Neural cell (in vitro differentiated cells): Measurements from ENCODE around the gene MYO1G. TPM values are rescaled to one million over a fixed set of nuclear protein-coding genes. Genes with fewer than 3 reads are reported as not detected.

Experiments
- H2AFZ ChIP-seq: fragments of 200-600, 300-800 bp; sonication (generic), shearing (Covaris generic); 2 replicates; pipeline ENCODE4 v1.6.0; 2014; ENCODE audit warnings: low read depth, mild to moderate bottlenecking, antibody characterized with exemption, low read length, moderate library complexity
- H3F3A ChIP-seq: fragments of 200-600 bp; shearing (Covaris generic); 2 replicates; pipeline ENCODE4 v1.6.1; 2016; ENCODE audit warnings: mild to moderate bottlenecking, moderate library complexity, mixed read lengths, antibody characterized with exemption, low read length; ENCODE audit not compliant: insufficient read depth, poor library complexity, severe bottlenecking
- H3K27ac ChIP-seq: fragments of 200-600, 300-800 bp; sonication (generic), shearing (Covaris generic); 2 replicates; pipeline ENCODE4 v1.5.1; 2014; ENCODE audit warnings: mild to moderate bottlenecking, low read length, moderate library complexity
- H3K27me3 ChIP-seq: fragments of 300-800, 200-600 bp; sonication (generic), shearing (Covaris generic); 2 replicates; pipeline ENCODE4 v1.6.0; 2014; ENCODE audit warnings: mild to moderate bottlenecking, low read depth, low read length, moderate library complexity; ENCODE audit not compliant: insufficient read depth
- H3K36me3 ChIP-seq: fragments of 300-800, 200-600 bp; sonication (generic), shearing (Covaris generic); 2 replicates; pipeline ENCODE4 v1.5.1; 2014; ENCODE audit warnings: mild to moderate bottlenecking, antibody characterized with exemption, low read length, moderate library complexity; ENCODE audit not compliant: insufficient read depth
- H3K4me2 ChIP-seq: fragments of 300-800, 200-600 bp; sonication (generic), shearing (Covaris generic); 2 replicates; pipeline ENCODE4 v1.6.0; 2014; ENCODE audit warnings: mild to moderate bottlenecking, low read length
- H3K4me3 ChIP-seq: fragments of 300-800, 200-600 bp; sonication (generic), shearing (Covaris generic); 2 replicates; pipeline ENCODE4 v1.5.1; 2014; ENCODE audit warnings: mild to moderate bottlenecking, low read length, moderate library complexity
- H3K79me2 ChIP-seq: fragments of 200-600 bp; shearing (Covaris generic); replicated peaks from 2 replicates; pipeline ENCODE4 v1.6.0; 2014; ENCODE audit warnings: mild to moderate bottlenecking, low read length, moderate library complexity; ENCODE audit not compliant: insufficient read depth
- H3K9ac ChIP-seq: fragments of 300-800, 200-600 bp; sonication (generic), shearing (Covaris generic); 2 replicates; pipeline ENCODE4 v1.6.1; 2016; ENCODE audit warnings: mild to moderate bottlenecking, low read length, mixed read lengths
- H3K9me2 ChIP-seq: fragments of 200-600 bp; shearing (Covaris generic); 2 replicates; pipeline ENCODE4 v1.6.1; 2016; ENCODE audit warnings: mild to moderate bottlenecking, low read length, mixed read lengths; ENCODE audit not compliant: insufficient read depth
- H3K9me3 ChIP-seq: fragments of 200-600, 300-800 bp; sonication (generic), shearing (Covaris generic); 2 replicates; pipeline ENCODE4 v1.6.1; 2016; ENCODE audit warnings: mild to moderate bottlenecking, mixed run types, low read length, moderate library complexity, mixed read lengths
- H4K20me1 ChIP-seq: fragments of 200-600 bp; shearing (Covaris generic); 2 replicates; pipeline ENCODE4 v1.6.1; 2016; ENCODE audit warnings: mild to moderate bottlenecking, mixed run types; ENCODE audit not compliant: insufficient read depth
- CTCF ChIP-seq: fragments of 450-650 bp; IDR thresholded peaks from 2 replicates; pipeline ENCODE4 v1.5.1; 2014; ENCODE audit warnings: antibody characterized with exemption, mild to moderate bottlenecking, moderate library complexity; ENCODE audit not compliant: poor library complexity, severe bottlenecking
- EP300 ChIP-seq: fragments of 450-650 bp; conservative IDR thresholded peaks from 2 replicates; pipeline ENCODE4 v1.6.1; 2014; ENCODE audit warnings: antibody characterized with exemption, mild to moderate bottlenecking, moderate library complexity; ENCODE audit not compliant: poor library complexity, severe bottlenecking
- EZH2 ChIP-seq: fragments of 200-600, 300-800 bp; shearing (Covaris generic), sonication (generic); IDR thresholded peaks from 2 replicates; pipeline ENCODE4 v1.6.1; 2014; ENCODE audit warnings: antibody characterized with exemption, low read length, borderline replicate concordance, mild to moderate bottlenecking; ENCODE audit not compliant: insufficient read depth, poor library complexity, severe bottlenecking
- MXI1 ChIP-seq: fragments of 450-650 bp; conservative IDR thresholded peaks from 2 replicates; pipeline ENCODE4 v1.6.1; 2014; ENCODE audit warnings: antibody characterized with exemption, mild to moderate bottlenecking; ENCODE audit not compliant: poor library complexity, severe bottlenecking
- POLR2AphosphoS5 ChIP-seq: IDR thresholded peaks from 2 replicates; pipeline ENCODE4 v1.6.1; 2012
- RAD21 ChIP-seq: fragments of 450-650 bp; conservative IDR thresholded peaks from 2 replicates; pipeline ENCODE4 v1.6.1; 2014; ENCODE audit warnings: antibody characterized with exemption, mild to moderate bottlenecking, moderate library complexity
- SMC3 ChIP-seq: fragments of 450-650 bp; conservative IDR thresholded peaks from 2 replicates; pipeline ENCODE4 v1.6.1; 2014; ENCODE audit warnings: antibody characterized with exemption, mild to moderate bottlenecking, moderate library complexity; ENCODE audit not compliant: poor library complexity
- TAF1 ChIP-seq: IDR thresholded peaks from 2 replicates; pipeline ENCODE4 v1.6.1; 2012; ENCODE audit warnings: low read depth
- polyA plus RNA-seq: library from polyadenylated mRNA; depleted of rRNA; stranded (reverse); fragments of >200 nt; gene quantifications from 2 replicates; pipeline ENCODE4 v1.2.3, GENCODE V29; 2014
- TF ChIP-seq, protein P1 (sequence below): IDR thresholded peaks from 2 replicates; pipeline ENCODE4 v1.6.1; 2012; ENCODE audit warnings: borderline replicate concordance

Gene MYO1G
- polyA plus RNA-seq, 1 donor from 2014 or later, result 0.38 TPM

DNA sequence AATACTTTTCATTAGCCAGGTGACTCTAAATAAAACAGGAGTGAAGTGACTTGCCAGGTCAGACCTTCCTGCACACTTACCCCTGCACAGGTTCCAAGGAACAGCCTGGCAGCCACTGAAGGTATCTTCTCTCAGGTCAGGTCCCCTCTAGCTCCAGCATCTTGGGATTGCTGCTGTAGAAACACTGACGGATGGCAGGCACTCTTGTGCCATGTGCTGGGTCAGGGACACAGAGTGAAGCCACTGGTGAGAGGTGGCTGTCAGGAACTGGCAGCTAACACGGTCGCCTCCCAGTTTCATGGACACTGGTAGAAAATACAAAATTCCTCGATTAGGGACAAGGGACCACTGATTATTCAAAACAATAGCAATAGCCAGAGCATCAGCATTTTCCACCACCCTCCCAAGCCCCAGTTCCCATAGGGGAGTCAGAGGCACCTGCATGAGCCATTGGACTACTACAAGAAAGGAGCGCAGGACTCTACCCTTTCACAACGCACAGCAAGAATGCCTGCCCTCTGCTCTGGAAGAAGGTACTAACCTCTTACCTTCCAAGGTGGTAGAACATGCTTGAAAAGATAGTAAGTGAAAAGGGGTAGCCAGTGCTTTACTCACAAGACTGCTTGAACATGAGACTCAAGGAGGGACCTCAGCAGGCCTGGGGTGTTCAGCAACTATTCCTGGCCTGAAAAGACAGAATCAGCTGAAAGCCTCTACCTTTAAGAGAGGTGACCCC, 5.1 kb upstream of the MYO1G start:
- Histone ChIP-seq H3F3A (no peaks in the 10 kb centered on the region), H3K4me3 (no peak overlapping the region), H3K27ac (no peak overlapping the region), H3K79me2 (no peaks in the 10 kb centered on the region), H3K9me2 (no peaks in the 10 kb centered on the region), H3K9ac (no peak overlapping the region), H3K27me3 (no peaks in the 10 kb centered on the region), H3K9me3 (no peaks in the 10 kb centered on the region), H3K36me3 (no peaks in the 10 kb centered on the region), H2AFZ (no peak overlapping the region), H3K4me2 (no peak overlapping the region), H4K20me1 (no peaks in the 10 kb centered on the region)
- TF ChIP-seq, protein P1, sequence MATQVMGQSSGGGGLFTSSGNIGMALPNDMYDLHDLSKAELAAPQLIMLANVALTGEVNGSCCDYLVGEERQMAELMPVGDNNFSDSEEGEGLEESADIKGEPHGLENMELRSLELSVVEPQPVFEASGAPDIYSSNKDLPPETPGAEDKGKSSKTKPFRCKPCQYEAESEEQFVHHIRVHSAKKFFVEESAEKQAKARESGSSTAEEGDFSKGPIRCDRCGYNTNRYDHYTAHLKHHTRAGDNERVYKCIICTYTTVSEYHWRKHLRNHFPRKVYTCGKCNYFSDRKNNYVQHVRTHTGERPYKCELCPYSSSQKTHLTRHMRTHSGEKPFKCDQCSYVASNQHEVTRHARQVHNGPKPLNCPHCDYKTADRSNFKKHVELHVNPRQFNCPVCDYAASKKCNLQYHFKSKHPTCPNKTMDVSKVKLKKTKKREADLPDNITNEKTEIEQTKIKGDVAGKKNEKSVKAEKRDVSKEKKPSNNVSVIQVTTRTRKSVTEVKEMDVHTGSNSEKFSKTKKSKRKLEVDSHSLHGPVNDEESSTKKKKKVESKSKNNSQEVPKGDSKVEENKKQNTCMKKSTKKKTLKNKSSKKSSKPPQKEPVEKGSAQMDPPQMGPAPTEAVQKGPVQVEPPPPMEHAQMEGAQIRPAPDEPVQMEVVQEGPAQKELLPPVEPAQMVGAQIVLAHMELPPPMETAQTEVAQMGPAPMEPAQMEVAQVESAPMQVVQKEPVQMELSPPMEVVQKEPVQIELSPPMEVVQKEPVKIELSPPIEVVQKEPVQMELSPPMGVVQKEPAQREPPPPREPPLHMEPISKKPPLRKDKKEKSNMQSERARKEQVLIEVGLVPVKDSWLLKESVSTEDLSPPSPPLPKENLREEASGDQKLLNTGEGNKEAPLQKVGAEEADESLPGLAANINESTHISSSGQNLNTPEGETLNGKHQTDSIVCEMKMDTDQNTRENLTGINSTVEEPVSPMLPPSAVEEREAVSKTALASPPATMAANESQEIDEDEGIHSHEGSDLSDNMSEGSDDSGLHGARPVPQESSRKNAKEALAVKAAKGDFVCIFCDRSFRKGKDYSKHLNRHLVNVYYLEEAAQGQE, result no peak
- no peak for TF ChIP-seq POLR2AphosphoS5
- TF ChIP-seq EZH2, result no peak
- TF ChIP-seq SMC3, result no peak
- TF ChIP-seq RAD21, result no peak
- no peak for TF ChIP-seq MXI1
- no peak for TF ChIP-seq TAF1
- no peak for TF ChIP-seq CTCF
- no peak for TF ChIP-seq EP300

DNA sequence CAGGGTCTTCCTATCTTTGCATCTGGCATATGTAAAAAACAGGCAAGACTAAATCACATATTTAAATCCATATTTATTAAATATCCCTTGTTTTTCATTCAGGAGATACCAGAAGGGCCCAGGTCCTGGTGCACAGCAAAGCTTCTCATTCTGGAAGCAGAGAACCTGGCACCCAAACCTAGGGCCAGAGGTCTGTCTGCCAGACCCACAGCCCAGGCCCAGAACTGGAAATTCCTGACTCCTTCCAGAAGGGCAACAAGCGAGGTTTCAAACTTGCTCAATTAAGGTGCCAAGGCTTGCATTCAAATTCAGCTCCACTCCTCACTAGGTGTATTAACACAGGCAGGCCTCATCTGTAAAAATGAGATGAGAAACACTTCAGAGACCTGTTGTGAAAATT, 4.2 kb upstream of the MYO1G start:
- H2AFZ ChIP-seq, result no peak overlapping the region
- no peaks in the 10 kb centered on the region for H3K36me3 ChIP-seq
- no peaks in the 10 kb centered on the region for H3K9me2 ChIP-seq
- TF ChIP-seq EP300 (no peak), CTCF (no peak), SMC3 (no peak), RAD21 (no peak), MXI1 (no peak), POLR2AphosphoS5 (no peak), EZH2 (no peak)
- TF ChIP-seq, protein P1, result no peak
- no peaks in the 10 kb centered on the region for H3K27me3 ChIP-seq
- no peak overlapping the region for H3K27ac ChIP-seq
- H3F3A ChIP-seq, result no peaks in the 10 kb centered on the region
- H3K4me2 ChIP-seq, result no peak overlapping the region
- H3K4me3 ChIP-seq, result no peak overlapping the region
- no peak overlapping the region for H3K9ac ChIP-seq
- H4K20me1 ChIP-seq, result no peaks in the 10 kb centered on the region
- H3K79me2 ChIP-seq, result no peaks in the 10 kb centered on the region
- H3K9me3 ChIP-seq, result no peaks in the 10 kb centered on the region
